HG02852 (cell line): ENCODE results near the gene CHD6.

Source experiments
- ATAC-seq: cut with Tn5 transposase; IDR thresholded peaks from one replicate; pipeline ENCODE4 v1.9.1; 2021; ENCODE audit warnings: mild to moderate bottlenecking, moderate library complexity; ENCODE audit not compliant: unreplicated experiment

The CHD6 gene

DNA sequence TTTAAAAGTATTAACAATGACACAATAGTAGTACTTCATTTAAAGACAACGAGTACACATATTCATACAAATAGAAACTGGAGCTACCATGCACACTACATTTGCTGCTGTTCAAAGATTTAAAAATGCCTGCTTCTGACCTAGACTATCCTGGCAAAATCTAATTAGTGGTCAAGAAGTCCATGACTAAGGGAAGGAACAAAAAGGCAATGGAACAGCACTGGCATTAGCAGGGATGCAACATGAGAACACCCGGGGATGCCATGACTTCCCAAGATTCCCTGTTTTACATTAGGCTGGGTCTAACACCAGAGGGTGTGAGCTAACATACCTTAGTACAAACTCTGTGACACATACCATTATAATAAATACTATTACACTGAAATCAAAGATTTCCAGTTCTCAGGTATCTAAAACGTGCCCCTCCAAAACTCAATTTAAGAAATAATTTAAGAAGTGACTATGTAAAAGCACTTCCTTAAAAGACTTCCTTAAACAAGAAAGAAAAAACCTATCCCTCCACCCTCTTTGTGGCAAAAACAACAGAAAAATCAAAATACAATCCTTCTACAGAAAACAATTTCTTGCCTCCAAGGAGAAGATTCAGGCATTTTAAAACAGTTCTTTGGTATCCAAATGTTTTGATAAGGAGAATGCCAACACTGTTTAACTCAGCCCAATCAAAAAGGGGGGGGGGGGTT, 25.5 kb downstream of the CHD6 start:
- no peak for ATAC-seq

DNA sequence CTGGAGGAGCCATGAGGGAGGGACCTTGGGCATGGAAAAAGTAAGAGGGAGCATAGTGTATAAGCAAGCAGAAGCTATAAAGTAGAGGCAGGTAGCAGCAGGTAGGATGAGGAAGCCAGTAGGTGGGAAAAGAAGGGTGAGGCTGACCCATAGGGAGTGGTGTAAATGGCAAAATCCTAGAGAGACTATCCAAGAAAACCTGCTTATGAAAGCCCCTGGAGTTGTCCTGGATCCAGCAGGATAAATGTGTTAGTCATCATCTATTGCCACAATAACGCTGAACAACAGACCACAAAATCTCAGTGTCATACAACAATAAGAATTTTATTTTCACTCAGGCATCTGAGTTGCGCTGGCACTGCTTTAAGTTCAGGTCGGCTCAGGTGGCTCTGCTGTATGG, 30.2 kb downstream of the CHD6 start:
- no peak for ATAC-seq

DNA sequence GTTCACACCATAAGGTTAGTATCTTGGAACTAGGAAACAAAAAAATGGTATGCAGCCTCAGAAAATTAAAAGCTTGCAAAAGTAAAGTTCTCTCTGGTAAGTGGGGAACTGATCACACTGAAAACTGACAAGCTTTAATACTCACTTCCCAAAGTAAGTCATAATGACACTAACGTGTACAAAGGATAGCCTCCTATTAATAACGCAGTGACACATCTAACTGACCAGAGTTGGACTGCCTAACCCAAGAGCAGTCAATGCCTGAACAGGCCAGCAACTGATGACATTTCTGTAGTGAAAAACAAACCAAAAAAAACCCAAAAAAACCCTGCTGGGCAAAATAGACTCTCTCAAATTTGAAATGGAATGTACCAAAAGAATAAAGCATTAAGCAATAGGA, 30.7 kb downstream of the CHD6 start:
- no peak for ATAC-seq

DNA sequence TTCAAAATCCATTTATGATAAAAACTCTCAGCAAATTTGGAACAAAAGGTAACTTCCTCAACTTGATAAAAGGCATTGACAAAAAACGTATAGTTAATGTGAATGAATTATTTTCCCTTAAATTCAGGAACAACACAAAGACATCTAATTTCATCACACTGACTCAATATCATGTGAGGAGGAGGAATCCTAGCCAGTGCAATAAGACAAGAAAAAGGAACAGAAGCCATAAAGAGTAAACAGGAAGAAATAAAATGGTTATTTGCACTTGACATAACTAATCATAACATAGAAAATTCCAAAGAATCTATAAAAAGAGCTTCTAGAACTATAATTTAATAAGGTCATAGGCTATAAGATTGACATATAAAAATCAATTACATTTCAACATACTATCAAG, 31.4 kb downstream of the CHD6 start:
- ATAC-seq, result no peak

DNA sequence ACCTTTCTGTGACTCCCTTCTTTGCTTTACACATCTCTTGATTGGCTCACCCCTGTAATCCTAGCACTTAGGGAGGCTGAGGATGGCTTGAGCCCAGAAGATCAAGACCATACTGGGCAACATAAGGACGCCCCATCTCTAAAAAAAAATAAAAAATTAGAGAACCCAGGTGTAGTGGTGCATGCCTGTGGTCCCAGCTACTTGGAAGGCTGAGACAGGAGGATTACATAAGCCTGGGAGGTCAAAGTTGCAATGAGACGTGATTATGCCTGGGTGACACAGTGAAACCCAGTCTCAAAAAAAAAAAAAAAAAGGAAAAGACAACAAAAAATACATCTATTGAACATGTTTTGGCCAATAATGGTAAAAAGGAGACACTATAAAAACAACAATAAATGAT, 37.8 kb downstream of the CHD6 start:
- no peak for ATAC-seq

DNA sequence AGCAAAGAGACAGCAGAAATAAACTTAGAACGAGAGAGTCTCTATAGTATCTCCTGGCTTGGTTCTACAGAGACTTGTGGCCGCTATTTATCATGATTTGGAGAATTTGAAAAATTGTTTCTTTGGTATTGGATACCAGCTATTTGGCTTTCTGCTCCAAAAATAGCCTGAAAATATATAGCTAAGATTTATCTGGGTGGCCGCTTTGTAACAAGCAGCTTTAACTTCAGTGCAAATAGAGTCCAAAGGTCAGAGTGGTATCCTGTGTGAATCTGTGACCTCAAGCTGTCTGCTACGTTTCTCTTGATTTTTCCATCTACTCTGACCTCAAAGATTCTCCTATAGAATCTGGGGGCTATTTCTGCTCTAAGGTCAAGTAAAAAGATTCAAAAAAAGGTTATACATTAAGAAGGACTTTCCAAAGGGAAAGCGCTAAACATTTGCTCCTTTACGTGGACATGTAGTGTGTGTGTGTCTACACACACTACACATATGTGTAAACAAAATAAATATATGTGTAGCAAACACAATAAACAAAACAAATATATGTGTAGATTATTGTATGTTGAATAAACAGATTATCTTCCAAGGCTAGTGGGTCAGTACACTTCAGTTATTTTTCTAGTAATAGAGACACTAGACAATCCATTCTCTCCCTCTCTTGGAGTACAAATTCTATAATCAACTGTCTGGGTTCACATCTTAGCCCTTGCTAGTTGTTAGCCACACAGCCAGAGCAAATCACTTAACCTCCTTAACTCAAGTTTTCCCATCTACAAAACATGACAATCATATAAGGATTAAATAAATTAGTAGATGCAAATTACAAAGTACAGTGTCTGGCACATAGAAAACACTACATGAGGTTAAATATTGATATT, 40.8 kb downstream of the CHD6 start:
- ATAC-seq, result no peak

DNA sequence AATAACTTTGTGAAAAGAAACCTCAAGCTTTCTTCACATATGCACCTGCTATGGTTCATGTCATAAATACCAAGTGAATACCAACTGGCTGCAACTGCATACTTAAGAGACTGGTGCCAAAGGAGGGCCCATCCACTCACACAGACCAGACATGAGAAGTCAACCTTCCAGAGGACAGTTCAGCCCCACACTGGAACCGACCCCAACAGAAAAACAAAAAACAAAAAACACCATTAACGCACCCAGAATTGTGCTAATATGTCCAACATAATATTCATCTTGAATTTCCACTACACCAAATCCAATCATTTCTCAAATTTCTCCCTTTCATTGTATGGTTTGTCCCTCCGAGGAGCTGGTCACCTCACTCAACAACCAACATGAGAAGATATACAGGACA, 42.8 kb downstream of the CHD6 start:
- ATAC-seq, result no peak

DNA sequence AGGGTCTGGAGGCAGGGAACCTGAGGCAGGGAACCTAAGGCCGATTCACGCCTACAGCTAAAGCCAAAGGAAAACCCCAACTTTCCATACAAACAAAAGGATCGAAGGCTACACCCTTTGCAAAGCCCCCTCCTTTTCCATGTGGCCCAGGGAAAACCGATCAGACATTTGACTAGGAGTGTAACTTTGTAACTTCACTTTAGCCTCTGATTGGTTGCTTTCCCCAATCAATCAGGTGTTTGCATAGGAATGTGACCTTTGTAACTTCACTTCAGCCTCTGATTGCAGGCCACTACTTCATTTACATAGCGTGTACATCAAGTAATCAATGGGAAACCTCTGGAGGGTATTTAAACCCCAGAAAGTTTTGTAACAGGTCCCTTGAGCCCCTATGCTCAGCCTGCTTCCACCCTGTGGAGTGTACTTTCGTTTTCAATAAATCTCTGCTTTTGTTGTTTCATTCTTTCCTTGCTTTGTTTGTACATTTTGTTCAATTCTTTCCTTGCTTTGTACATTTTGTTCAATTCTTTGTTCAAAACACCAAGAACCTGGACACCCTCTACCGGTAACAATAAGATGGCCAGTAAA, 43.3 kb downstream of the CHD6 start:
- no peak for ATAC-seq

DNA sequence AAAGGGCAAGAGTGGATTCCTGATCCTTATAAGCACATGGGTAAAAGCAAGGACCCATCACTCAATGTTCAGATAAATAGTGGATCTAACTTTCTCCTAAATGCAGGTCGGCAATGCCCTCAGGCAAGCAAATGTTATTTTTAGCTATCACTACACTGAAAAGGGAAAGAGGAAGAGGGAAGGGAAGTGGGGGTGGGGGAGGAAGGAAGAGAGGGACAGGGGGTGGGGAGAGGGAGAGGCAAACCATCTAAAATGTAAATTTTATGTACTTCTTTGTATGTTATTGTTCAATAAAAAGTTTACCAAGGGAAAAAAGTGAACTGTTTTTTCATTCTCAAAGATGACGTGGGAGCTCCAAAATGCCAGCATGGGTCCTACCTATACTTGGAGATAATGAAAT, 44.2 kb downstream of the CHD6 start:
- no peak for ATAC-seq

DNA sequence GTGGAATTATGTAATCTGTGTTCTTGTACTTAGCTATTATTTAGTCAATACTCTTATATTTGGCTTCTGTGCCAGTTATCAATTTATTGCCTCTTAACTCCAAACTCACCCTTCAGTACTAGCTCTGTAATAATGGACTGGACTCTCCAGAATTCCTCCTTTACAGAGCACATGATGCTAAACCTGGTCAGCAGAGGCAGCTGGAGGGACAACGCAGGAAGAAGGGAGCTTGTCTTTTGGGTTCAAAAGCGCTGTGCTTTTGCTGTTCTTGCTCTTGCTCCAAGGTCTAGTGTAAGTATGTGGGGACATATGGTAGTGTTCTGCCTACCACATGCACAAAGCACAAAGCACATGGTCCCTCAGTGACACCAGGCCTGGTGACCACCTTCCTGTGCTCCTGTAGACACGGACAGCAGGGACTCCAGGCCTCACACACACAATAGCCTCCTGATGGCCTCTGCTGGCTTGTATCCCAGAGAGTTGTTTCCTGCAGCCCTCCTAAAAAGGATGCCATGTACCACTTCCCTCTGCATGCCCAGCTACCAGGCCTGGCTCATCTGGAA, 46.1 kb downstream of the CHD6 start:
- no peak for ATAC-seq

DNA sequence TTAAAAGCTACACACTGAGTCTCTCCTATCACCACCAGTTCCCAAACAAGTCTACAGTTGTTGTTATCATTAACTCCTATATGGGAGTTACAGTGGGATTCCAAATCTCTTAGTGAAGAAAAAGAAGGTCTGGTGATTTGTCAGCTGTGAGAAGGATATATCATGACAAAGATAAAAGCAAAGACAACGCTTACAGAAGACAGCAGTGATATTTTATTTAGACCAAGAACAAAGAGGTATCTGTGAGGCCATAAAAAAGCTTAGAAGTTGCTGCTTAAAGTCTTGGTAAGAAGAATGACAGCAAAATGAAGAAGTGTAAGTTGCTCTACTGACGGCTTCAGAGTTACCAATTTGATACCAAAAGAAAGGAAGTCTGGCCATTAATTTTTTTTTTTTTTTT, 47.2 kb downstream of the CHD6 start:
- ATAC-seq, result no peak

DNA sequence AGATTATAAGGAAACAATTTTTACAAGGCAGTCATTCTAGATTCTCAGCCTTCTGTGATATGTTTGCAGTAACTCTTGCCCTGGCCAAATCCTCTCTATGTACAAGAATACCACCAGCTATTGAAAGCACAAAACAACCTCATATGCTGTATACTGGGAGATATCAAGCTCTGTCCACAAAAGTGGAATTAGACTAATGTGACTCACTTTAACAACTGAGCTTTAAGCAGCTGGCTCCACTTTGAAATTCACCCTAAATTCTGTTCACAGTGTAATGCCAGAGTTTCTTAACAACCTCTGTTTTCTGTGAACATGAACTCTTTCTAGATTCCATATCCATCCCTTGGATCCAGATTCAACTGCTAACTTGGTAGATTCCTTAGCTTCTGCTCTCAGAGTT, 47.6 kb downstream of the CHD6 start:
- no peak for ATAC-seq

DNA sequence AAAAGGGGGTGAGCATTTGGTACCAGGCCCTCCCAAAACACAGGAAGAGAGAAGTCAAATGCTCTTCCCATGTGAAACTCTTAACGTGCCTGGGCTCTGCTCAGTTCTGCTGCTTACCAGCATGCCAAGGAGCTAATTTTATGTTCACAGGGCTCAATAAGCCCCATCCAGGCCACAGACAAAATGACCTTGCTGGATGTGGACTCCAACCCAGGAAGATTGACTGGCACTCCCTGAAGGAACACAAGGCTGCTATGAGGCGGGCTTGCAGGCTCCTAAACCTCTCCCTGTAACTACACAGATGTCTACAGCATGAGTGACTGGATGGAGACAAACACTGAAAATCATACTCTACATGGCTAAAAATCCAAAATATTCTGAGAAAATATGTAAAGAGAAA, 50.6 kb downstream of the CHD6 start:
- ATAC-seq, result no peak

DNA sequence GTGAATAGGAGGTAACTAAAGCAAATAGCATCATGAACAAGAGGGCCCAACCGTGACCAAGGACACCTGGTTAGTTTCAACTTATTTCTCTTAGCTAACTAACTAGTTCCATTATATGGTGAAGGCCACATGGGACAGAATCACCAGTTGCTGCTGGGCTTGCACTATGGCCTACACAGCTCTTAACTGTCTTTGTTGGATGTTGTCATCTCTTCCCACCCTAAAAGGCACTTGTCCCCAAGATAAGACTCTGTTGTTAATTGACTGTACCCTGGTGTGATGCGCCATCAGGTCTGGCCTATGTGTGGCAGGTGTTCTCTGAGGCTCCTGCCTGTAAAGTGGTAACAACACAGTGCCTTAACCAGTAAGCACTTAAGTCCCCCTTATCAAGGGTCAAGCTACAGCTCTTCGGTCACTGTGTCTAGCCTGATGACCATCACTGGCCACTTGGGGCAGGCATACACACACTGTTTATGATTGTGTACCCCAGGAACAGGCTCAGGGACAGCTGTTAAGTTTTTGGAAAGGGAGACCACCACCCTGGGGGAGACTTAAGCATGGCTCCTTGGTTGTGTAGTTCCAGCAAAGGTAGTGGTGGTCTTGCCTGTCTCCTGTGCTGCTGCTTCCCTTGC, 51.2 kb downstream of the CHD6 start:
- ATAC-seq, result no peak

DNA sequence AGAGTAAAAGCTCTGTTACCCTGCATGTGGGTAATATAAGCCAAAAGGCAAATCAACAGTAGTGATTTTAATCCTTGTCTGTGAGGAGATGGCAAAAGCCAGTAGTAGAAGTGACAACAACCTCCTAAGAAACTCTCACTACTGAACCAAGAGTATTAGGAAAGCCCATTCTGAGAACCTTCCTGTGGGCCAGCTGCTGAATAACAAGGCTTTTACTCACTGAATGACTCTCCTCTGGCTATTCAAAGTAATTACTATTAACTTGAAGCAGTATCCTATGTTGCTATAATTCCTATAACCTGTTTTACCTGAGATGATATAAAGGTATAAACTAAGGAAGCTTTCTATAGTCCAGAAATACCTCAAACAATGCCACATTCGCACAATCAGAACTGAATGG, 55.1 kb downstream of the CHD6 start:
- ATAC-seq, result no peak

DNA sequence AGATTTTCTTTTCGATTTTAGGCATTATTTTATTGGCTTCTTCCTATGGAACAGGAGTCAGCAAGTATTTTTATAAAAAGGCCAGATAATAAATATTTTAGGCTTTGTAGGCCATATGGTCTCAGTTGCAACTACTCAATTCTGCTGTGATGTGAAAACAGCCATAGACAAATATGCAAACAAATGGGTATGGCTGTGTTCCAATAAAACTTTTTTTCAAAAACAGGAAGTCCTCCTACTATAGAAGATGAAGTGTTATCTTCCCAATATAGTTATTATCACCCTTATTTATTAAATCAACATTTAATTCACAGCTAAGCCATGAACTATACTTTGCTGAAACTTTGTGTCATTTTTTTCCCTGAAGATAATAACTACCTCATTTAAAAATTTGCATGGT, 57.2 kb downstream of the CHD6 start:
- no peak for ATAC-seq

DNA sequence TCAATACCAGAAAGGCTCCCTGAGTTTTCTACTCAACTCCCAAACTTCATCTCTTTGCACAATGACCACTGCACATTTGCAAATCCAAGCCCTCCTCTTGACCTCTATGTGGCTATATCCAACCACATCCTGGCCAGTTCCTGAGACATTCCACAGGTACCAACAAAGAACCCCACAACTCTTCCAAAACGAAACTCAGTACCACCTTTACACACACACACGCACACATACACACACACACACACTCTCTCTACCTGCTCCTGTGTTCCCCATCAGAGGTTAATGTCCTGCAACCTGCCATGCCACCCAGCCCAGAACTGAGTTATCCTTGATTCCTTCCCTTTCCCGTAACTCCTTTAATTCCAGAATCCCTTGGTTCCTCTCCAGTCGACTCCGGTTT, 58.5 kb downstream of the CHD6 start:
- ATAC-seq, result no peak

DNA sequence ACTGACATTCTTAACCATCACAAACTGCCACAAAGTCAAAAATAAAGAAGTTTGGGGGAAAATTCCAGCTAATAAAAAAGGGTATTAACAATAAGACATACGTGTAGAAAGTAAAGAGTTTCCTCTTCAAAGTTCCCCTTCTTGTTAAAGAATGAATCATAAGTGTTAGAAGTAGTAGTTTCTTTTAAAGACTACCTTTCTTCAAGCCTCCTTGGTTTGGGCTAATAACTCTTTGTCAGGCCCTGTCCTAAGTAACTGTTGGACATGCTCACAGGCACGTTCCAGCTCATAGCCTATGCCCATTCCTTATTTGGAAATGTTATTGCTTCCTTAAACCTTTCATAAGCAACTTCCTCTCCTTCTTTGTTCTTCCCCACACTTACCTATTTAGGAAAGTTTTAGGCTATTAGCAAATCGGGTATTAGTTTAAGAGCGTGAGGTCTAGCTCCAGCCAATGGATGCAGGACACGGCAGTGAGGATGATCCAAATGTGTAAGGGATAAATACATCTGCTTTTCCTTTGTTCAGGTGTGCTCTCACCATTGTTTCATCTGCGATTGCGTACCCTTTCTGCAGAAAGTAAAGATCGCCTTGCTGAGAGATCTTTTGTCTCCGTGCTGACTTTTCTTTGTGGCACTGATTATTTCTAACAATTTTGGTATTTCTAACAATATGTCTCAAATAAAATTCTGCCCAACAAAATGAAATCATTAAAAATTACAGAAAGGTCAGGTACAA, 64.9 kb downstream of the CHD6 start:
- no peak for ATAC-seq

DNA sequence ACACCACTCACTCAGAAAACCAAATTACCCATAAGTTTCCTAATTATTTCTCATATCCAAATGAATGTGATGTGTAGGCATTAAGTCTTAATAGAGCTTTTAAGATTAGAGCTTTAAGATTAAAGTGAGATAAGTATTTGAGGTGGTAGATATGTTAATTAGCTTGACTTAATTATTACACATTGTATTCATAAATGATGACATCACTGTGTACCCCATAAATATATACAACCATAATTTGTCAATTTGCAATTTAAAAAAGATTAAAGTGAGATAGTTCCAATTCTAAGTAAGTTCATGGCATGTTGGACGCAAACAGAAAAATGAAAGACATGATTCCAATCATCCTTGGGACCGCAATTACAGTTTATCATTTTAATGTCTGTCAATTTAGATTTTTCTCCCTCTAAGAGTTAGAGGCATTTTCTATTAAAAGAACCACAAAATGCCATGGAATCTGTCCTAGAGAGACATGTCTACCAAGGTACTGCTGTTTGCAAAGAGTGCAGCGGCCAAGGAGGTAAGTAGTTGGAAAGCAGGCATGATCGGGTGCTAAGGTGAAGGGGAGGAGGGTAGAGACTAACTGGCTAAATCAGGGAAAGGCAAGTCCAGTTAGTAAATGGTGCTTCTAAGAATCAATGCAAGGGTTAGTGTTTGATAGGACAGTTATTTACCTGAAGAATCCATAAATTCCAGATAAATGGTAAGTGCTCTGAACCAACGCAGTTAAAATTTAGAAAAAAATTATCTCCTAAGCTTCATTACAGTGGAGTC, 65.7 kb downstream of the CHD6 start:
- ATAC-seq, result no peak
